ENCODE data around the gene CCDC83. TPM values are rescaled to one million over a fixed set of nuclear protein-coding genes. Genes with fewer than 3 reads are reported as not detected.

CCDC83 gene
- total and polyA plus RNA-seq, 9 of the 15 experiments (the other 6 are each of a cell fraction or from before 2014, with no cell fraction given) = not detected

DNA sequence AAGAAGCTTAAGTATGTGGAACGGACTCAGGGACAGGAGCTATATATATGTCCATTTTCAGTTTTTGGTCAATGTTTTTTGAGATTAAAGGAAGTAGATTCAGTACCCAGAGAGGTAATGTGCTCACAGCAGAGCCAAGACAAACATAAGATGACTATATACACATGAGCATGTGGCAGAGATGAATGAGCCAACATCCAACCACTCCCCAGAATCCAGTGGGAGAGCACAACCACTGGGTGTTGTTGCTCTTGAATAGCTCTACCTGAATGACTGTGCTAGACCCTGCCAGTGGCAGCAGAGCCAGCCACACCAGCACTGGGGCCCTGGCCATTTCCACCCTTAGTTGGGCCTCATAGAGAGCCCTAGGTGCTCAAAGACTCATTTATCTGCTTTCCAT, 33.5 kb upstream of the CCDC83 start (continued):
- TF ChIP-seq ZHX1 (conservative IDR thresholded peaks at IDR 0.05; ENCODE audit: low read length) (no peak), ELF4 (CRISPR knock-in tag; IDR thresholded peaks at IDR 0.05) (no peak), CHD4 (IDR thresholded peaks at IDR 0.05; ENCODE audit: insufficient read depth, insufficient replicate concordance, low read depth, low read length, poor library complexity, severe bottlenecking) (no peak), SMAD2 (IDR thresholded peaks at IDR 0.05; ENCODE audit: low read depth, low read length) (no peak), CHCHD3 (CRISPR knock-in tag; IDR thresholded peaks at IDR 0.05) (no peak), DEAF1 (CRISPR knock-in tag; IDR thresholded peaks at IDR 0.05) (no peak), ZNF282 (CRISPR knock-in tag; IDR thresholded peaks at IDR 0.05) (no peak)
- TF ChIP-seq, protein P1, sequence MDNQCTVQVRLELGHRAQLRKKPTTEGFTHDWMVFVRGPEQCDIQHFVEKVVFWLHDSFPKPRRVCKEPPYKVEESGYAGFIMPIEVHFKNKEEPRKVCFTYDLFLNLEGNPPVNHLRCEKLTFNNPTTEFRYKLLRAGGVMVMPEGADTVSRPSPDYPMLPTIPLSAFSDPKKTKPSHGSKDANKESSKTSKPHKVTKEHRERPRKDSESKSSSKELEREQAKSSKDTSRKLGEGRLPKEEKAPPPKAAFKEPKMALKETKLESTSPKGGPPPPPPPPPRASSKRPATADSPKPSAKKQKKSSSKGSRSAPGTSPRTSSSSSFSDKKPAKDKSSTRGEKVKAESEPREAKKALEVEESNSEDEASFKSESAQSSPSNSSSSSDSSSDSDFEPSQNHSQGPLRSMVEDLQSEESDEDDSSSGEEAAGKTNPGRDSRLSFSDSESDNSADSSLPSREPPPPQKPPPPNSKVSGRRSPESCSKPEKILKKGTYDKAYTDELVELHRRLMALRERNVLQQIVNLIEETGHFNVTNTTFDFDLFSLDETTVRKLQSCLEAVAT (IDR thresholded peaks at IDR 0.05) = no peak

Measured in K562 (cell line).